ENCODE results near the gene ELOVL2.

- TF ChIP-seq EP300 (IDR thresholded peaks at IDR 0.05) (no peak), POLR2A (IDR thresholded peaks at IDR 0.05) (no peak)
Observed at GRCh38 chr6:11058406-11058805, 14.3 kb upstream of the ELOVL2 start.
